ENCODE measurements around the gene RBP3.

The RBP3 gene

DNA sequence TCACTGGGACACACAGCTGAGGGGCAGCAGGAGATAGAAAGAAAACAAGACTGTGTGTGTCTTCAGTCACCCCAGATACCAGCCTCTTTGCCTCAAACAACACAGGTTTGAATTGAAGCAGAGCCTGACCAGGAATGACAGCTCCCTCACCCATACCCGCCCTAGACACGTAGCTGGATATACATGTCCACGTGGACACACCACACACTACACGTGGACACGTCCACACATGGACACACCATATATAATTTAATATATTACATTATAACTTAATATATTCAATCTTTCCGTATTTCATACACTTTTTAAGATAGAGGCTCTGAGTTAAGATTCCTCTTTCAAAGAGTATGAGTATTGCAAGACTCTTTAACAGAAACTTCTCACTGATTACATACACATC lies 14.6 kb upstream of the RBP3 start:
- TF ChIP-seq, protein P1, sequence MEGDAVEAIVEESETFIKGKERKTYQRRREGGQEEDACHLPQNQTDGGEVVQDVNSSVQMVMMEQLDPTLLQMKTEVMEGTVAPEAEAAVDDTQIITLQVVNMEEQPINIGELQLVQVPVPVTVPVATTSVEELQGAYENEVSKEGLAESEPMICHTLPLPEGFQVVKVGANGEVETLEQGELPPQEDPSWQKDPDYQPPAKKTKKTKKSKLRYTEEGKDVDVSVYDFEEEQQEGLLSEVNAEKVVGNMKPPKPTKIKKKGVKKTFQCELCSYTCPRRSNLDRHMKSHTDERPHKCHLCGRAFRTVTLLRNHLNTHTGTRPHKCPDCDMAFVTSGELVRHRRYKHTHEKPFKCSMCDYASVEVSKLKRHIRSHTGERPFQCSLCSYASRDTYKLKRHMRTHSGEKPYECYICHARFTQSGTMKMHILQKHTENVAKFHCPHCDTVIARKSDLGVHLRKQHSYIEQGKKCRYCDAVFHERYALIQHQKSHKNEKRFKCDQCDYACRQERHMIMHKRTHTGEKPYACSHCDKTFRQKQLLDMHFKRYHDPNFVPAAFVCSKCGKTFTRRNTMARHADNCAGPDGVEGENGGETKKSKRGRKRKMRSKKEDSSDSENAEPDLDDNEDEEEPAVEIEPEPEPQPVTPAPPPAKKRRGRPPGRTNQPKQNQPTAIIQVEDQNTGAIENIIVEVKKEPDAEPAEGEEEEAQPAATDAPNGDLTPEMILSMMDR (IDR thresholded peaks at IDR 0.05; ENCODE audit: borderline replicate concordance, extremely low read depth, low read length, poor library complexity, severe bottlenecking): no peak
- no peak for TF ChIP-seq EZH2 (IDR thresholded peaks at IDR 0.05; ENCODE audit: borderline replicate concordance, low read depth, low read length, severe bottlenecking)
- H3K36me3 ChIP-seq (ENCODE audit: insufficient read depth, low read length): no peaks in the 10 kb centered on the region
- peaks cover 5% of the 10 kb centered on the region; the same call in 1 of the 2 replicates for H4K20me1 ChIP-seq (ENCODE audit: insufficient read depth, low read length)
- no peaks in the 10 kb centered on the region for H3K79me2 ChIP-seq (ENCODE audit: insufficient read depth, low read length)
- peaks cover 12% of the 10 kb centered on the region for H3K27me3 ChIP-seq (ENCODE audit: insufficient read depth, low read length, poor library complexity)
- DNase-seq (no peak), ATAC-seq (ENCODE audit: insufficient read depth, low read depth) (no peak)
- no peak overlapping the region for H3K9ac ChIP-seq (ENCODE audit: low read depth, low read length)
- no peaks in the 10 kb centered on the region for H3K9me3 ChIP-seq (ENCODE audit: insufficient read depth, low read length, severe bottlenecking)
- H3K4me2 ChIP-seq (ENCODE audit: insufficient read depth, low read length): no peak overlapping the region
- no peaks in the 10 kb centered on the region for H3K4me1 ChIP-seq (ENCODE audit: insufficient read depth, low read length)
- no peak overlapping the region for H3K4me3 ChIP-seq (ENCODE audit: low read depth in 1 of 2, low read length in 2 of 2)
- no peak overlapping the region for H3K27ac ChIP-seq (ENCODE audit: low read length)
- H2AFZ ChIP-seq (ENCODE audit: low read depth, low read length): no peak overlapping the region

DNA sequence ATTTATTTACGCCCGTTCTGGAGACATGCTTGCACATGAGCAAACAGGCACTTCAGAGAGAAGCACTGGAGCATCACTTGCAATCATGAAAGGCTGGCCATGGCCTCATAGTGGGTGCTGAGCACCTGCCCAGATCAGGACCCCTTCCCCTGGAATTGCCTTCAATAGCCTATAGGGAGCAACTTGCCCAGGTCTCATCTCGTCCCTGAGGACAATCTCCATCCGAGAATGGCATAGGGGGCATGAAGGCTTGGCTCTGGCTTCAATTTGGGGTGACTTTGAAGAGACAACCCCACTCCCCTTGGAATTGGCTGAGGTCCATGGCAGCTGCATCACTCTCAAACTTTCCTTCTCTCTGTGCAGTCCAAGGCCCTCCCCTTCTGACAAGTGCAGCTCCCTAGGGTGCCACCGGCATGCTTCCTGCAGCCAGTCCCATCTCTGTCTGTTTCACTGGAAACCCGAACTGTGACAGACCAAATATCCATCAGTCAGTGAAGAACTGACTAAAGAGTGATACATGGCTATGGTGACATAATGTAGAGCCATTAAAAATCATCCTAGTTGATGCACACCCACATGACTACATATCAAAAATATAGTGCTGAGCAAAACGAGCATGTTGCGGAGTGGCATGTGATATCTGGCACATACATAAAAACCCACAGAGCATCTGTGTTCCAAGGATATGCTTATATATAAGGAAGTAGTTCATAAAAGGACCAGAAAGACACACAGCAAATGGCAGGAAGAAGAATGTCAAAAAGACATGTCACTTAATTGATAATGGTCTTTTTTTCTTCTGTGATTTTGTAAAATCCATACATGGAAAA lies 13.5 kb upstream of the RBP3 start:
- no peak for TF ChIP-seq EZH2 (IDR thresholded peaks at IDR 0.05; ENCODE audit: borderline replicate concordance, low read depth, low read length, severe bottlenecking)
- TF ChIP-seq, protein P1 (IDR thresholded peaks at IDR 0.05; ENCODE audit: borderline replicate concordance, extremely low read depth, low read length, poor library complexity, severe bottlenecking): no peak
- DNase-seq: no peak
- H3K36me3 ChIP-seq (ENCODE audit: insufficient read depth, low read length): no peaks in the 10 kb centered on the region

DNA sequence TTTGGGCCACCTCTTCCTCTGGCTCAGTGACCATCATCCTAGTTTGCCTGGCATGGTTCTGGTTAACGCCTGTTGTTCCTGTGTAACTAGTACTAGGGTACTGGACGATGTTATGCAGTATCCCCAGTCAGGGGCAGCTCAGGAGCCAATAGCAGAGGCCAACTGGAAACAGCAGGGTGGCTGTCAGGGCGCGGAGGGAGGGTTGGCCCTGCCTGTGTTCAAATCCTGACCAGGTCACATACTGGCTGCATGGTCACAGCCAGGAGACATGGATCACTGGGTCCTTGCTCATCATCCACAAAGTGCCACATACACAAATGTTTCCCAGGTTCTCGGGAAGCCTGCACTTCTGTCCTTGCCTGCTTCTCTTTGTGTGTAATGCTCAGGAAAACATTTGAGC lies 12.3 kb upstream of the RBP3 start:
- Histone ChIP-seq H4K20me1 (ENCODE audit: insufficient read depth, low read length) (peaks cover 5% of the 10 kb centered on the region; the same call in 1 of the 2 replicates), H3K4me1 (ENCODE audit: insufficient read depth, low read length) (no peaks in the 10 kb centered on the region), H3K79me2 (ENCODE audit: insufficient read depth, low read length) (no peaks in the 10 kb centered on the region), H3K27ac (ENCODE audit: low read length) (no peak overlapping the region), H3K9me3 (ENCODE audit: insufficient read depth, low read length, severe bottlenecking) (no peaks in the 10 kb centered on the region), H3K36me3 (ENCODE audit: insufficient read depth, low read length) (no peaks in the 10 kb centered on the region), H3K4me2 (ENCODE audit: insufficient read depth, low read length) (no peak overlapping the region), H3K27me3 (ENCODE audit: insufficient read depth, low read length, poor library complexity) (peaks cover 12% of the 10 kb centered on the region), H2AFZ (ENCODE audit: low read depth, low read length) (no peak overlapping the region), H3K4me3 (ENCODE audit: low read depth in 1 of 2, low read length in 2 of 2) (no peak overlapping the region), H3K9ac (ENCODE audit: low read depth, low read length) (no peak overlapping the region)
- DNase-seq: no peak
- TF ChIP-seq, protein P1 (IDR thresholded peaks at IDR 0.05; ENCODE audit: borderline replicate concordance, extremely low read depth, low read length, poor library complexity, severe bottlenecking): no peak
- TF ChIP-seq EZH2 (IDR thresholded peaks at IDR 0.05; ENCODE audit: borderline replicate concordance, low read depth, low read length, severe bottlenecking): no peak
- ATAC-seq (ENCODE audit: insufficient read depth, low read depth): no peak

More for the DNA sequence above, 13.5 kb upstream of the RBP3 start:
- no peaks in the 10 kb centered on the region for H3K4me1 ChIP-seq (ENCODE audit: insufficient read depth, low read length)
- H3K9me3 ChIP-seq (ENCODE audit: insufficient read depth, low read length, severe bottlenecking): no peaks in the 10 kb centered on the region
- no peak overlapping the region for H3K27ac ChIP-seq (ENCODE audit: low read length)
- no peaks in the 10 kb centered on the region for H3K79me2 ChIP-seq (ENCODE audit: insufficient read depth, low read length)
- peaks cover 5% of the 10 kb centered on the region; the same call in 1 of the 2 replicates for H4K20me1 ChIP-seq (ENCODE audit: insufficient read depth, low read length)
- no peak for ATAC-seq (ENCODE audit: insufficient read depth, low read depth)
- H3K27me3 ChIP-seq (ENCODE audit: insufficient read depth, low read length, poor library complexity): peaks cover 12% of the 10 kb centered on the region
- no peak overlapping the region for H3K9ac ChIP-seq (ENCODE audit: low read depth, low read length)
- no peak overlapping the region for H3K4me3 ChIP-seq (ENCODE audit: low read depth in 1 of 2, low read length in 2 of 2)
- no peak overlapping the region for H3K4me2 ChIP-seq (ENCODE audit: insufficient read depth, low read length)
- H2AFZ ChIP-seq (ENCODE audit: low read depth, low read length): no peak overlapping the region

All from DND-41 (cell line).